Erythroblast (primary cell): ENCODE results near the gene LGMN.

ENCODE experiments used
- GATA1 ChIP-seq: IDR thresholded peaks from 2 replicates; pipeline ENCODE4 v1.6.1; 2011; ENCODE audit warnings: low read depth, mild to moderate bottlenecking, control low read depth, low read length, moderate library complexity
- POLR2A ChIP-seq: IDR thresholded peaks from 2 replicates; pipeline ENCODE4 v1.6.1; 2011; ENCODE audit warnings: mild to moderate bottlenecking, low read length

DNA sequence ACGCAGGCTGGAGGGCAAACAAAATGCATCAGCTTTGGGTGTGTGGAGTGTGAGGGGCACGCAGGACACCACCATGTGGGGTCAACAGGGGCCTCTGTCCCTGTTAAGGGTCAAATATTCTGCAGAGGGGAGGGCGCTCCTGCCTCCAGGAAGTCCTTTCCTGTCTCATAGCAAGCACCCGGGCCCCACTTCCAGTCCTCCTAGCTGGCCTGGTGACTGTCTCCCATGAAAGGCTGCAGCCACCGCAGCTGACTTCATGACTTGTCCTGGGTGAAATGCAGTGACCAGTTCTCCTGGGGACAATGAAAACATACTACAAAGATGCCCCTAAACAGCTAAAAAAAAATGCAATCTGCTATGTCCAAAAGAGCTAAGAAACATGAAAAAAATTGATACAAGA lies 53.6 kb downstream of the LGMN start:
- no peak for TF ChIP-seq POLR2A
- TF ChIP-seq GATA1: no peak
